SIG-M5 treated with dmso at 0.1 percent for 504 hours (cell line): Measurements from ENCODE around the gene PTPRQ.

Source experiments
- DNase-seq: peaks from one replicate; lab custom pipeline; 2025; ENCODE audit not compliant: unreplicated experiment; lab: John Stamatoyannopoulos, UW

The PTPRQ gene

GRCh38 chr12:80553316-80553715 is 109.3 kb downstream of the PTPRQ start:
- DNase-seq = no peak

- no peak for DNase-seq
These were observed 112.5 kb downstream of the PTPRQ start for GRCh38 chr12:80556566-80556965.

- DNase-seq = no peak
These were observed 115.7 kb downstream of the PTPRQ start for GRCh38 chr12:80559766-80560165.

- no peak for DNase-seq
These were observed 121.2 kb downstream of the PTPRQ start for GRCh38 chr12:80565271-80565670.

GRCh38 chr12:80567401-80567800 is 123.4 kb downstream of the PTPRQ start:
- DNase-seq = peak; percentile 22

GRCh38 chr12:80576641-80577418 is 132.8 kb downstream of the PTPRQ start:
- no peak for DNase-seq

GRCh38 chr12:80580254-80580653 is 136.2 kb downstream of the PTPRQ start:
- DNase-seq = no peak

- no peak for DNase-seq
These were observed 137.7 kb downstream of the PTPRQ start for GRCh38 chr12:80581783-80582182.

GRCh38 chr12:80582431-80582830 is 138.4 kb downstream of the PTPRQ start:
- no peak for DNase-seq

GRCh38 chr12:80589077-80589476 is 145.0 kb downstream of the PTPRQ start:
- no peak for DNase-seq

GRCh38 chr12:80590085-80590484 is 146.1 kb downstream of the PTPRQ start:
- DNase-seq = no peak

- DNase-seq = no peak
These were observed 149.7 kb downstream of the PTPRQ start for GRCh38 chr12:80593766-80594165.

- no peak for DNase-seq
These were observed 152.5 kb downstream of the PTPRQ start for GRCh38 chr12:80596509-80596908.

- peak; percentile 24 for DNase-seq
These were observed 154.1 kb downstream of the PTPRQ start for GRCh38 chr12:80598004-80598606.

- DNase-seq = no peak
These were observed 158.4 kb downstream of the PTPRQ start for GRCh38 chr12:80602455-80602854.

- DNase-seq = no peak
These were observed 163.5 kb downstream of the PTPRQ start for GRCh38 chr12:80607361-80608135.

GRCh38 chr12:80617733-80618132 is 173.7 kb downstream of the PTPRQ start:
- DNase-seq = no peak

GRCh38 chr12:80620281-80620680 is 176.2 kb downstream of the PTPRQ start:
- DNase-seq = no peak

GRCh38 chr12:80622271-80622670 is 178.2 kb downstream of the PTPRQ start:
- no peak for DNase-seq

GRCh38 chr12:80625051-80625450 is 181.0 kb downstream of the PTPRQ start:
- no peak for DNase-seq

- DNase-seq = no peak
These were observed 181.9 kb downstream of the PTPRQ start for GRCh38 chr12:80625901-80626300.

GRCh38 chr12:80627782-80628181 is 183.7 kb downstream of the PTPRQ start:
- no peak for DNase-seq
